Measurements from ENCODE around the gene SLC66A3.
"Not testable (repeated sequence)": the region's sequence is repeated elsewhere in the genome, so short reads cannot be mapped to it uniquely, and the experiment has no call there.

Gene SLC66A3

DNA sequence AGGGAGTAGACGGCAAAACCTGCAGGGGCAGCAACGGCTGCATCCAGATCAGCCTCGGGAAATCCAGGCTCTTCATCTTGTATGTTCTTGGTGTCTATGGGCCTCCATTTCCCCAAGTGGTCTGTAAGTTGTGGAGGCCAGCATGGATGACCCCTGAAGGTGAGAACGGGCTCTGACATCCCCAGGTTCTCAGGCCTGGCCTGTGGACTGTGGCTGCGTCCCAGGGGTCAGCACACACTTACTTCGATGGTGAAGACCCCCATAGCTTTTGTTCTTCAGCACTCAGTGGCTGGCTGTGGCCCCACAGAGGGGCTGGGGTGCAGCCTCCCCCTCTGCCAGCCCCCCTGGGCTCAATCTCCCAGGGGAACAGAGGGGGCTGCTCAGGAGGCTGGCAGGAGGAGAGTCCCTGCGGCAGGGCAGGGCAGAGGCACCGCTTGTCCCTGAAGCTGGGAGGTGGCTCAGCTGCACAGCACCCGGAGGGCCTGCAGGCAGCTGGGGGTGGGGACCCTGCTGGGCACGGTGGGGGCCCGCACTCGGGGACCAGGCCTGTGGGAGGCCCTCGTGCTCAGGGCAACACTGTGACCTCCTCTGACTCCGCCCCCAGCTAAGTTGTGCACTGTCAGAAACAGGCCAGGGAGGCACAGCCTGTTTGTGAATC lies 3.8 kb downstream of the SLC66A3 start:
- in situ Hi-C loops (cut with HindIII; ENCODE audit: low pct_ligation_motif_present, low pct_unique_long_range_greater_than_20kb, low sequenced_read_pairs): no loop called here
- no peak for DNase-seq

GRCh38 chr2:11159574-11160170 lies 4.4 kb downstream of the SLC66A3 start:
- in situ Hi-C loops (cut with HindIII; ENCODE audit: low pct_ligation_motif_present, low pct_unique_long_range_greater_than_20kb, low sequenced_read_pairs): no loop called here
- no peak for DNase-seq

DNA sequence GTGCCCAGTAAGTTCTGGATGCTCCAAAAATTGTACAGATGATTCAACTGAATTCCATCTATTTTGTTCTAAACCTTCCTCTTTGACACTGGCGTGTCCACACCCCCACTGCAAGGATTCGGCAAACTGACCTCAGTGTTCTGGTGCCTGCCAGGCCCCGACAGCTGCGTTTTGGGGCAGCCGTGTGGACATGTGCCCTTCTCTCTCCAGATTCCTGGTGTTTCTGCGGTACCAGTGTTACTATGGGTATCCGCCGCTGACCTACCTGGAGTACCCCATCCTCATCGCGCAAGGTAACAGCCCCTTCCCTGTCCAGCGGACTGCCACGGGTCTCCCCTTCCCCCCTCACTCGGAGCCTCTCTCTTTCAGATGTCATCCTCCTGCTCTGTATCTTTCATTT lies 5.0 kb downstream of the SLC66A3 start:
- in situ Hi-C loops (cut with HindIII; ENCODE audit: low pct_ligation_motif_present, low pct_unique_long_range_greater_than_20kb, low sequenced_read_pairs): no loop called here
- DNase-seq: no peak

GRCh38 chr2:11160731-11161455 lies 5.6 kb downstream of the SLC66A3 start:
- DNase-seq: no peak
- in situ Hi-C loops (cut with HindIII; ENCODE audit: low pct_ligation_motif_present, low pct_unique_long_range_greater_than_20kb, low sequenced_read_pairs): no loop called here

GRCh38 chr2:11161747-11162146 lies 6.5 kb downstream of the SLC66A3 start:
- no peak for DNase-seq
- in situ Hi-C loops (cut with HindIII; ENCODE audit: low pct_ligation_motif_present, low pct_unique_long_range_greater_than_20kb, low sequenced_read_pairs): no loop called here

DNA sequence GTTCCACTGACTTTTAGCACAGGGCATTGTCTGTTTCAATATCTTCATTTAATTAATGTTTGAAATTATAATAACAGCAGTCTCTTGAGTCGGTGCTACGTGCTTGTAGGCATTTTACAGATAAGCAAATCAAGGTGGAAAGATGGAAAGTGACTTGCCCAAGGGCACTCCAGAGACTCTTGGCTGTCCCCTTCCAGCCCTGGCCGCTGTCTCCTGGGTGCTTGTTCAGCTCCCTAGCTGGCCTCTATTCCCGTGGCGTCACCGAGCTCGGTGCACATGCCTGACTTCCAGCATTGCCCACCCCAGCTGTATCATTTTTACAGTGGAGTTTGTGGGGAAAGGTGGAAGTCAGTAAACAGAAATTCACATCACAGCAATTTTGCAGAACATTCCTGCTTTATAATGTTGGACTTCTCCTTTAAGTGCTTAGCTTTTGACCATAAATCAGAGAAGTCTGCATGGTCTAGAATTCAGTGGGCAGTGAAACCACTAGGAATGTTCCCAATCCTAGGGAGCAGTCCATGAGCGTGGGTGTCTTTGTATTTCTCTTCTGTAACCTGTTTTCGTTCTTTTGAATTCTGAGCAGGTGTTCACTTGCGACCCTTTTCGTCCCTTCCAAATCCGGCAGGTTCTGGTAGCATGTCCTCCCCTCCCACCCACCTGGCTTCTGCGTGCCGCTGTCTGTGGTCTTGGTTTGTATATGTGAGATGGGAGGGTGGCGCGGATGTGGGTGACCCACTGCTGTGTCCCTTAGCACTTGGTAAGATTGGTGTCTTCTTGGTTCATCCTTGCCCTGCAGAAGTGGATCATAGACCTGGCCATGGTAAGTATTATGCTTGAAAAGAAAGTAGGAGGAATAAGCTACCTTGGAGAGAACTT lies 8.4 kb downstream of the SLC66A3 start:
- DNase-seq: no peak
- in situ Hi-C loops (cut with HindIII; ENCODE audit: low pct_ligation_motif_present, low pct_unique_long_range_greater_than_20kb, low sequenced_read_pairs): no loop called here

GRCh38 chr2:11165046-11165445 lies 9.8 kb downstream of the SLC66A3 start:
- in situ Hi-C loops (cut with HindIII; ENCODE audit: low pct_ligation_motif_present, low pct_unique_long_range_greater_than_20kb, low sequenced_read_pairs): not testable (repeated sequence)

DNA sequence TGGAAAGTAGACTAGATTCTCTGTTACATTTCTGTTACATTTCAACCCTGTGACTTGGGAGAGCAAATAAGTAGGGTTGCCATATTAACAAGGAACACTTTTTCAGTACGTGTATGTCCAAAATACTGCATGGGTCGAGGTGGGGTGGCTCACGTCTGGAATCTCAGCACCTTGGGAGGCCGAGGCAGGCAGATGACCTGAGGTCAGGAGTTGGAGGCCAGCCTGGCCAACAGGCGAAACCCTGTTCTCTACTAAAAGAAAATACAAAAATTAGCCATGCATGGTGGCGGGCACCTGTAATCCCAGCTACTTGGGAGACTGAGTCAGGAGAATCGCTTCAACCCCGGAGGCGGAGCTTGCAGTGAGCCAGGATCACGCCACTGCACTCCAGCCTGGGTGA lies 11.2 kb downstream of the SLC66A3 start:
- no peak for DNase-seq
- in situ Hi-C loops (cut with HindIII; ENCODE audit: low pct_ligation_motif_present, low pct_unique_long_range_greater_than_20kb, low sequenced_read_pairs): no loop called here

More at GRCh38 chr2:11165046-11165445, 9.8 kb downstream of the SLC66A3 start:
- DNase-seq: not testable (repeated sequence)

GRCh38 chr2:11168488-11168887 lies 13.2 kb downstream of the SLC66A3 start:
- no peak for DNase-seq
- in situ Hi-C loops (cut with HindIII; ENCODE audit: low pct_ligation_motif_present, low pct_unique_long_range_greater_than_20kb, low sequenced_read_pairs): no loop called here

DNA sequence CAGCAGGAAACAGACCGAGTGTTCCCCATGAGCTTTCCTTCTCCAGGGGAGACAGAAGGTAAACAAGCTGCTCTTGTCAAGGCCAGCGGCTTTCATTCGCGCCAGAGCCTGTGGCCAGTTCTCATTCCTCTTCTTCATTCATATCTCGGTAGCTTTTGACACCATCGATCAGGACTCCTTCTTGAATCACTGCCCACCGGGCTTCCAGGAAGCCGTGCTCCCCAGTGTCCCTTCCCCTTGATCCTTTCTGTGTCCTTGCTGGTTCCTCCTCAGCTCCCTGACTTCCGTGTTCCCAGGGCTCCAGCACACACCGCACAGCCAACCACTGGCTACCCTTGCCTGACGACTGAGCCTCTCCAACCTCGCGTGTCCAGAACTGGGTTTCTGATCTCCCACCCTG lies 14.1 kb downstream of the SLC66A3 start:
- in situ Hi-C loops (cut with HindIII; ENCODE audit: low pct_ligation_motif_present, low pct_unique_long_range_greater_than_20kb, low sequenced_read_pairs): no loop called here
- DNase-seq: no peak

GRCh38 chr2:11174222-11174621 lies 19.0 kb downstream of the SLC66A3 start:
- DNase-seq: no peak
- in situ Hi-C loops (cut with HindIII; ENCODE audit: low pct_ligation_motif_present, low pct_unique_long_range_greater_than_20kb, low sequenced_read_pairs): no loop called here

DNA sequence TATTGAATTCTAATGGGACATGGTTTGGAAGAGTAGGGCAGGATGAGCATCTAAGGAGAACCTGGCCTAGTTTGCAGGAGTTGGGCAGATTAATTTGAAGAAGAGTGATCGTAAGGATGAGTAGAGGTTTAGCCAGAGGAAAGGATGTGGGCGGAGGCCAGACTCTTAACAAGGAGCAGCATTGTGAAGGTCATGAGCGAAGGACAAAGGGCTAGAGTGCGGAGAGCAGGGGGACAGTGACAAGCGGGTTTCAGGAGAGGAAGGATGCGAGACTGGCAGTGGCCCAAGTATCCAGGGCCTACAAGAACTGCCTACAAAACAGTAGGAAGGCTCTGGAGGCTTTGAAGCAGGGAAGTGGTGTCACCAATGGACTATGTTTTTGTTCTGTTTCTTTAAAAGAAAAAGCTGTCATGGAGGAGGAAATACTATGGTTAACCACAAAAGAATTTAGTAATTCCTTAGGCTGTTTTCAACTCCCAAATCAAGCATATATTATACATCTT lies 20.1 kb downstream of the SLC66A3 start:
- DNase-seq: no peak
- in situ Hi-C loops (cut with HindIII; ENCODE audit: low pct_ligation_motif_present, low pct_unique_long_range_greater_than_20kb, low sequenced_read_pairs): no loop called here

DNA sequence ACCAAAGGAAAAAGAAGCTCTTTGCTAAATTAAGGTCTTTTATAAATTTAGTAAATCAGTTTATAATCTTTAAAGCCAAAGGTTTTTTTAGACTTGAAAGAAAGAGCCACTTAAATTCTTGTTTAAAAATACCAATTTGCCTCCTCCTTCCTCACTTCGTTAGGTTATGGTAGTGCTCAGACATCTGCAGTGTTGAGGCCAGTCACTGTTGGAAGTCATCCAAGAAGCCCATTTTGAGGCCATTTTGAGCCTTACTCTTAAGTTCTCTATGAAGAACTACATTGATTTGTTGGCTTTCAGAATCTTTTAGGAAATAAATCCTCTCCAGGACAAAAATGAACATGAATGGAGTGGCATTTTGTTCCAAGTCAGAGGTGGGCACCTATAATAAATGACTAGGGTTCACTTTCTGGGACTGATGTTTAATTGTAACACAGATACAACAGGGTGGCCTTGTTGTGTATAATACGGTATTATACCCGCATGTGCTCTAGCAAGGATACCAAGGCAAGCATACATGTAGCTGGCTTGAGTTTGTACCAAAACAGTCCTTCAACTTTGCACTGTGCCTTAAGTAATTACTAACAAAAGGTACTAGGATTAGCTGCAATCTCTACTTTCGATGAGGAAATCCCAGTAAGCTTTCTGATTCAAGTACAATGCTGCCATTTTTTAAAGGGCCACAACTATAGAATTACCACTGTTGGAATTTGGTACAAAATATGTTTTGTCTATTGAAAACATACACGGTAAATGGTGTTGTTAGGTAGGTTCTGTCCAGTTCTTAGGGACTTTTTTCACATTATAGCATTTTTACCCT lies 22.8 kb downstream of the SLC66A3 start:
- DNase-seq: no peak
- in situ Hi-C loops (cut with HindIII; ENCODE audit: low pct_ligation_motif_present, low pct_unique_long_range_greater_than_20kb, low sequenced_read_pairs): no loop called here

DNA sequence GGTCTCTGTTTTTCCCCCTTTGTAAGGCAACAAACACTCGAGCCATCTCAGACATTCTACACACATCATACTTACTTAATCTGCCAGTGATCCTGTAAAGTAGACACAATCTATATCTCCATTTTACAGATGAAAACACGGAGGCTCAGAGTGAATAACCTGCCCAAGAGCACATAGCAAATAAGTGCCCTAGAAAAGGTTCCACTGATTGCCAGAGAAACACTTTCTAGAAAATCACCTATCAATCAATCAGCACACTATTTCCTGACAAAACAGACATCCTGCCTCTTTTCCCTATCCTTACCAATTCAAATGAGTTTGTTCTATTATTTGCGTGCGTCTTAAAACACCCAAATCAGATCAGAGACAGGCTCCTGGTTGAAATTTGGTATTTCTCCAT lies 23.9 kb downstream of the SLC66A3 start:
- DNase-seq: no peak
- in situ Hi-C loops (cut with HindIII; ENCODE audit: low pct_ligation_motif_present, low pct_unique_long_range_greater_than_20kb, low sequenced_read_pairs): no loop called here

DNA sequence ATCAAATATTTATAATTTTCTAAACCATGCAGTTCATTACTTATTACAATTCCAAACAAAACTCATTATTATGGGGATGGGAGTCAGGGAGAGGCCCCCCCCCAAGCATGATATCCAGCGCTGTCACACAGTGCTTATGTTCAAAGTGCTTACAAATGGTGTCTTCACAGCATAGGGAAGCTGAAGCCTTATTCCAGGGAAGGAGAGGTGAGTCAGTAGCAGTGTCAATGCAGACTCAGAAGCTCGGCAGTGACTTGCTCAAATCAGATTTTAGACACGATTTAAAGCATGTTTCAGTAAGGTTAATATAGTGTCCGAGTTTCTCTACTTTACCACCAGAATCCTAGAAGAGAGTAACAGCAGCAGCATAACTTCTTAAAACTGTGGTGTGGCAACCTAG lies 24.6 kb downstream of the SLC66A3 start:
- no peak for DNase-seq
- in situ Hi-C loops (cut with HindIII; ENCODE audit: low pct_ligation_motif_present, low pct_unique_long_range_greater_than_20kb, low sequenced_read_pairs): no loop called here

- no peak for DNase-seq
- in situ Hi-C loops (cut with HindIII; ENCODE audit: low pct_ligation_motif_present, low pct_unique_long_range_greater_than_20kb, low sequenced_read_pairs): no loop called here
Observed at GRCh38 chr2:11180653-11181052, 25.4 kb downstream of the SLC66A3 start.

DNA sequence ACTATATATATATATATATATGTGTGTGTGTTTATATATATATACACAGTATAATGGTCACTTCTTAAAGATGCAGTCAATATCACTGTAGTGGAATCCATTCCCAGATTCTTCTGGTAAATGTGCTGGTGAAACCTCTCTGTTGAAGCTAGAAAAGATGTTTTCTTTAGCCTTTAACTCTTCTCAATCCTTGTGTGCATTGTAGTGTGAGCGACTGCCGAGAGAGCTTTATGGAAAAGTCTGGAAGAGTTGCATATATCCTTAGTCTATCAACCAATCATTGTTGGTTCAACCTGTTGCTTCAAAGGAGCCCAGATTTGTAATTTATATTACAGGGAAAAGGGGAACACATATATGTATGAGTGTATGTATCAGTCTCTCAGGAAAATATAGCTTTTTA lies 27.7 kb downstream of the SLC66A3 start:
- in situ Hi-C loops (cut with HindIII; ENCODE audit: low pct_ligation_motif_present, low pct_unique_long_range_greater_than_20kb, low sequenced_read_pairs): no loop called here
- DNase-seq: no peak

GRCh38 chr2:11186145-11186544 lies 30.9 kb downstream of the SLC66A3 start:
- DNase-seq: no peak
- in situ Hi-C loops (cut with HindIII; ENCODE audit: low pct_ligation_motif_present, low pct_unique_long_range_greater_than_20kb, low sequenced_read_pairs): no loop called here

All from ACHN (cell line).